Inflammatory macrophage (primary cell): ENCODE data around the gene LUM.
"Not testable (repeated sequence)": the region's sequence is repeated elsewhere in the genome, so short reads cannot be mapped to it uniquely, and the experiment has no call there.

Experiments used
- DNase-seq, 2 donors: peaks; one replicate each; pipeline ENCODE4 v3.0.0-alpha.2; 2020 to 2022

Gene LUM

DNA sequence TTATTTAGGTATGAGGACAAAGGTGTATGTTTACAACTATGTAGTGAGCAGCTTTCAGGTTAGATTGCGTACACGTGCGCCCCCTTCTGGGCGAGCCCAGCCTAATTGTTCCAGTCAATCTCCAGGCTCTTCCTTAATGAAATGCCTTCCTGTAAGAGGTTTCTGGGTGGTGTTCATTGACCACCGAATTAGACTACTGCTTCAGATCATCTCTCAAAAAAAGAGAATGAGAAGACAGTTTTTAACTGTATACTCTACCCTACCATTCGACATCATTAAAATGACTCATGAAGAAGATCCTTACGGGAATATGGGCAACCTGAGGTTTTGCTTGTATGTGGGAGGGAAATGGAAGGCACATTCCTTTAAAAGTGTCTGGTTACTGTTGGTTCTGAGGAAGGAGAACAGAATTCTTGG lies 2.1 kb downstream of the LUM start:
- peak; percentile 40 to 67 for DNase-seq

DNA sequence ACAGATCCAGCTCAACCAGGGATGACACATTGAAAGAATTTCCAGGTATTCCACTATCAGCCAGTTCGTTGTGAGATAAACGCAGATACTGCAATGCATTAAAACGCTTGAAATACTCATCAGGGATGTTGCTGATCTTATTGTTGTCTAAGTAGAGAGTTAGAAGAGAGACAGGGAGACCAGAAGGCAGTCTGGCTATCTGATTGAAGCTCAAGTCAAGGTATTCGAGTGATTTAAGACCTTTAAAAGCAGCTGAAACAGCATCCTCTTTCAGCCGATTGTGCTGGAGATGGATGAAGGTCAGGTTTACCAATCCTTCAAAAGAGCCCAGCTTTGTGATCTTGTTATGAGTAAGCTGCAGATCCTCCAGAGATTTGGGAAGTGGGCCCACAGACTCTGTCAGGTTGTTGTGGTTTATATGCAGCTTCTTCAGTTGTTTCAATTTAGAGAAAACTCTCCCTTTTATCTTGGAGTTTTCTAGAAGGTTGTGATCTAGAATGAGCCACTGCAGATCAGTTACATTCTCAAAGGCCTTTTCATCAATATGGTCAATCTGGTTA lies 3.0 kb downstream of the LUM start:
- no peak for DNase-seq

DNA sequence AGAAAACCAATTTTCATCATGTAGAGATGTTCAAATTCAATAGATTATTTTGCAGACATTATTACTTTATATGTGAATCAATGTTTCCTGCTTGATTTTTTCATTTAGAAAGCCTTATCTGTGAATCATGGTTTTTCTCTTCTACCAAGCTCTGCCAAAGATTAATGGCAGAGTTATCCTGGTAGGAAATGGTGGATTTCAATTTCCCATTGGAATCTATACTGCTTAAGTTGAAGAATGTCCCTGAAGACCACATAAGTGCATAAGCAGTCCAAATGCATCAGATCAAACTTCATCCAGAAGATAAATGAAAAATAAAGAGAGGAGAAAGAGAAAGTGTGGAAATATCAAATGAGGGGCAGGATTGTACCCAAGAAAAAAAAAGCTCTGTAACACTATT lies 5.0 kb downstream of the LUM start:
- DNase-seq = no peak

- no peak for DNase-seq
Observed at GRCh38 chr12:91105807-91106206, 5.5 kb downstream of the LUM start.

- DNase-seq = no peak
Observed at GRCh38 chr12:91104812-91105466, 6.4 kb downstream of the LUM start.

GRCh38 chr12:91103624-91104023 lies 7.7 kb downstream of the LUM start:
- no peak for DNase-seq

GRCh38 chr12:91103101-91103500 lies 8.2 kb downstream of the LUM start:
- DNase-seq = no peak

DNA sequence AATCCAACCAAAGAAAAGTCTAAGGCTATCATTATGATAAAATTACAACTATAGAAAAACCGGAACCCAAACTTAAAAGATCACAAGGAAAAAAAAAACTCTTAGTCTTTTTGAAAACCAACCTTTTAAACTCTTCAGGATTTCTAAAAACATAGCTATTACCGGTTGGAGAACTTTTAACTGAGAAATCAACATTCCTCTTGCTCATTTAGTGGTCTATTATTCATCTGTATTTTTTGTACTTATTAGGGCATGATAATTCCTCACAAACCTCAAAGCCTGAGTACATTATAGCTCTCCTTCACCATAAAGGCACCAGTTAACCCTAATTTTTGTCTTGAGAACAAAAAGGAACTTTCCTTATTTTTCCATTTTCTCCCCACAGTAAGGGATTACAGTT lies 10.4 kb downstream of the LUM start:
- no peak for DNase-seq

DNA sequence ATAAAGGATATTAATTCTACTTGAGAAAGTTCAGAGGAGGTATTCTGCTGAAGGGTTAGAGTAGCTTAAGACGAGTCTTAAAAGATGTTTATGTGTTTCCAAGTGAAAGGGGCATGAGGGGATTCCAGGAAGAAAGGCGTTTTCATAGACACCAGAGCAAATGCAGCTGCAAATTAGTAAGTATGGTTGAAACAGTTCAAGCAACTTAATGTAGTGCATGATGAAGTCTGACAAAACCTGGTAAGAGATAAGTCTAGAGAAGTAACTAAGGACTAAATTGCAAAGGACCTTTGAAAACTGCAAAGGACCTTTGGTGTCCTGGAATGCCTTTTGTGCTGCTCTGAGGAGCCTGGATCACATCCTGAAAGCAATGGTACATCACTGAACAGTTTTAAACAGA lies 11.5 kb downstream of the LUM start:
- no peak for DNase-seq

DNA sequence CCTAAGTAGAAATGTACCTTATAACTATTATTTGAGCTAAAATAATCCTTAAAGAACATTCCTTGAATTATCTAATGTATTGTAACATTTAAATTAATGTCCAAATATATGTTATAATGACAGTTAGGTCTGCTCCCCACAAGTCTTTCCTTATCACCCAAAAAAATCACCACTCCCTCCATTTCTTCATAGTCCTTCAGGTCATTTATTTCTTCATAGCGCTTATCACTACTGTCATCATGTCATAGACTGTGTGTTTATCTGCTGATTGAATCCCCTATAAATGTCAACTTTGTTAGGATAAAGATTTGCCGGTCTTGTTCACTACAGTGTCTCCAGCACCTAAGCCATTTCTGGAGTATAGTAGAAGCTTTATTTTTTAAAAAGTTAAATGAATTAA lies 12.0 kb downstream of the LUM start:
- no peak for DNase-seq

DNA sequence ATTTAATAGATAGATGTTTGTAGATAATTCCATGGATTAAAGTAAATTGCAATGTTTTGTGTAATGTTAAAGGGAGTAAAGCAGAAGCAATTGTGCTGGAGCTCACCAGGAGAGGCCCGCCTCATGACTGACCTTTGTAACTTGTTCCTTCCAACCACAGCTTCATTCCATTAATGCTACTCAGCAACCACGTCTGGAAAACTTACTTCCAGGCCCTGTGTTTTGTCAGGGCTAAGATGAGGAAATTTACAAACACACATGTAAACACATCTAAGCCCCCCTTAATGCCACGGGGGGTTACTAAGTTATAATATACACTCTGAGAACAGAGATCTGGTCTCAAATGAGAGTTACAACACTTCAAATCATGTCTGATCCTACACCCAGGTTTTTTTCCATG lies 12.4 kb downstream of the LUM start:
- peak in 1 of 2 donors; percentile 2 for DNase-seq

DNA sequence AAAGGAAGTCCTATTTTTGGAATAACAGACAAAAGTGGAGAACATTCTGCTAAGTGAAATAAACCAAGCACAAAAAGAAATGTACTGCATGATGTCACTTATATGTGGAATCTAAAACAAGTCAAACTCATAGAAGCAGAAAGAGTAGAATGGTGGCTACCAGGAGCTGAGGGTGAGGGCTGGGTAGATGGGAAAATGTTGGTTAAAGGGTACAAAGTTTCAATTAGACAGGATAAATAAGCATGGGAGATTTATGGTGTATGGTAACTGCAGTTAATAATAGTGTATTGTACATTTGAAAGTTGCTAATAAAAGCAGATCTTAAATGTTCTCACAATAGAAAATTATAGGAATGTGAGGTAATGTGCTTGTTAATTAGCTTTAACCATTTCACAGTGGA lies 12.8 kb downstream of the LUM start:
- DNase-seq = no peak

GRCh38 chr12:91094957-91095356 lies 16.3 kb downstream of the LUM start:
- DNase-seq = no peak

DNA sequence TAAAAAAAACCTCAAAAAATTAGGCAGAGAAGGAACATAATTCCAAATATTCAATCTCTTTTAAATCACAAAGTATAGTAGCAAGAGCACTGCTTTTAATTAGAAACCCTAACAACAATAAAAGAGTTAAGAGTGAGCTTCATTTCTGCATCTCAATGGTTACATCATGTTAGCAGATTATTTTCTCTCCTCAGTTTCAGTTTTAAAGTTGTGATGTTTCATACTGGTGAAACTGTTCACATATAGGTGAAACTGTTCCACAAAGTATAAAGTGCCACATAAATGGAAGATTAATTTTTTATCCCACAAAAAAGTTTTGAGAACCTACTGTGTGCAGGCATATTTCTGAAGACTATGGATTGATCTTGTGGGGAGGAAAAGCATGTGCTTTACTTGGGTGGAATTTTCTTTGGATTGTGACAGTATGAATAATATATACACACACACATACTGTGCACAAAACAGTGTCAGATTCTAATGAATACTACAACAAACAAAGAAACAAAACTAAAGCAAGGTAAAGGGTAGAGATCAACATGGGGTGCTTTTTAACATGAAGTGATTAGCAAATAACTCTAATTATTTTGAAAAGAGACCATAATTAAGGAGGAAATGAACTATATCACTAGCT lies 17.1 kb downstream of the LUM start:
- DNase-seq = no peak

DNA sequence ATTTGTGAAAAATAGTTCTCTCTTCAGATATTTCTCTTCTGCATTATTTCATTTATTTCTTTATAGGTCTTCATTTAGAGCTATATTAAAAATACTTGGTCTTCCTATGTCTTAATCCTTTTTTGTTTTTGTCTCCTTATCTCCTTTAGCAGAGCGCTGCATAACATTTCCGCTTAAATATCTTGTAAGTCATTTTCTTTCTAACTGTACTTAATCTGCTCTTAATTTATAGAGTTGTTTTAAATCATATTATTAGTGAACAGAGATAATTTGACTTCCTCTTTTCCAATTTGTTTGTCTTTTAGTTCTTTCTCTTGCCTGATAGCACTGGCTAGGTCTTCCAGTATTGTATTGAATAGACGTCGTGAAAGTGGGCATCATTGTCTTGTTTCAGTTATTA lies 18.0 kb downstream of the LUM start:
- DNase-seq = no peak

DNA sequence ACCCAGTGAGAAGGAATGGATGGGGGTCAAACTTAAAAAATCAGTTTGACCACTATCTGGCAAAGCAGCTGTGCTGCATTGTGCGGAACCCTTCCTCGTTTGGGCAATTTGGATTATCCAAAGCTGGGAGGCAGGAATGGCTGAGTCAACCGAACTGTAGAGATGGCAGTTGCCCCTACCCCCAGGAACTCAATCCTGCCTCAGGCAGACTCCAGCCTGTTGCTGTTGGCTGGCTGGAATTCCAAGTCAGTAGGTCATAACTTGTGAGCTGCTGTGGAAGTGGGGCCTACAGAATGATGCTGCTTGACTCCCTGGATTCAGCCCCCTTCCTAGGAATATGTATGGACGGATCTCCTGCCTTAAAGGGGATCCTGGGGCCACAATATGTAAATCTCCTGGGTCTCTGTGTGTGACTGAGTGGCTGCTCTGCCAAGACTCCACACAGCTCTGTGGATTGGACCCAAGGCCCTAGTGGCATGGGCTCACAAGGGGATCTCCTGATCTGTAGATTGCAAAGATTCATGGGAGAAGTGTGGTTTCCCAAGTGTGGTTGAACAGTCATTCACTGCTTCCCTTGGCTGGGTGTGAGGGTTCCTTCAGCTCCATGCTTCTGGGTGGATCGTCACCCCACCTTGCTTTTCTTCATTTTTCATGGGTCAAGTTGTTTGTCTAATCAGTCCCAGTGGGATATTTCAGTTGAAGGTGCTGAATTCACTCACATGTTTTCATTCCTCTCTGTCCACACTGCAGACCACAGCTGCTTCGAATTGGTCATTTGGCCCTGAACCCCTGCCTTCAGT lies 19.2 kb downstream of the LUM start:
- no peak for DNase-seq

- not testable (repeated sequence) for DNase-seq
Observed at GRCh38 chr12:91089953-91090352, 21.3 kb downstream of the LUM start.

DNA sequence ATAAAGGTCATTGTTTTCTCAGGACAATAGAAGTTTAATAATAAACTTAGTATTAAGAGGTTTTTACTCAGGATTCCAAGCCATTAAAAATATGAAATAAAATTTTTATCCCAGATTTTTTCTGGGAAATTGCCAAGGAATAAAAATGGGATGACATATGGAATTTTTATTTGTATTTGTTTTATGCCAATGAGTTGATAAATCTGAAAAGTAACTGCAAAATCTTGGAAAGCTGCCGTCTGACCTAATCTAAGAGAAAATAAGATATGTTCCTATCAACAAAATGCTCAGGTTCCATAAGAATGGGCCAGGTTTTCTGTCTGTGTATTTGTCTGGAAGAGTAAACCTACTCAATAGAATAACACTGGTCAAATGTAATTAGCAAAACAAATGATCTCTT lies 31.3 kb downstream of the LUM start:
- DNase-seq = no peak

DNA sequence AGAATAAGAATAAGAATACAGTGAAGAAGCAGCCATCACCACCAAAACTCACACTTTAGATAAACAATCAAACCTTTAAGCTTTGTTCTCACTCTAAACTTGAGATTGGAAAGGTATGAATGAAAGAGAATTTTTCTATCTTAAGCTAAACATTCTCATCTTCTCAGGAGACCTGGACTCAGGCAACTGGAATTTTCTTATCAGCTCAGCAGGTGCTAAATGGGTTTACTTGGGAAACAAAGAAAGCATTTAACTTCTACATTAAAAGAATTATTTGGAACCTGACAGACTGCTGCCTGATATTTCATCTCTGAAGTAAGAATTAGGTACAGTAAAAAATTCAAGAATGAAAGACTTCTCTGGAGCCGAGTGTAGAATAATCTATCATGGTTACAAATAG lies 32.8 kb downstream of the LUM start:
- no peak for DNase-seq

DNA sequence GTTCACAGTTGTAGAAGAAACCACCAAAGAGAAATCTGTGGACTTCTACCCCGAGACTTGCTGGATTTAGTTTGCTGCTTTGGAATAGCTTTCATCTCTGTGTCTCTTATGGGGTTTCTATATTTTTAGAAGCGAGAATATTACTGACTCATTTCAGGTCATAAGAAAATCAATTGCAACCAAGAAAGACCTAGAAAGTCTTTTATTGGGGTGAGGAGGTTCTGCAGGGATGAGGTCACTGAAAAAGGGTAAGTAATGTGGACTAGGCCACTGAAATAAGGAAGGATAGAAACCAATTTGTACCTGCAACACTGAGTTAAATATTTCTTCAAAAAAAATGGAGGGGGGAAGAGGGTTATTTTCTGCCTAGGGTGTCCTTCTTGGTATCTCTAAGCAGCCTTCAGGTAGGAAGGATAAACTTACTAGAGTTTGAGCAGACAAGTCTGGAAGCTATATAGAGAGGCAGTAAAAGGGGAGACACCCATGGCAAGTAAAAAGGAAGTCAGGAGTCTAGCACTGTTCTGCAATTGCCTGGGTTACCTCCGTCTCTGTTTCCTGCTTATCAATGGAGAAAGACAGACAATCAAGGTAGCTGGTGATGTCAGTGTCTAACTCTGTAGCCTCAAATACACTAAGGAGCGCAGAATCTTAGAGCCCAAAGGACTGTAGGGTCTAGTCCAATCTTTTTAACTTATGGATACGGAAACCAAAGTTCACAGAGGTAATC lies 33.9 kb downstream of the LUM start:
- DNase-seq = no peak

GRCh38 chr12:91074851-91075250 lies 36.4 kb downstream of the LUM start:
- DNase-seq = no peak

DNA sequence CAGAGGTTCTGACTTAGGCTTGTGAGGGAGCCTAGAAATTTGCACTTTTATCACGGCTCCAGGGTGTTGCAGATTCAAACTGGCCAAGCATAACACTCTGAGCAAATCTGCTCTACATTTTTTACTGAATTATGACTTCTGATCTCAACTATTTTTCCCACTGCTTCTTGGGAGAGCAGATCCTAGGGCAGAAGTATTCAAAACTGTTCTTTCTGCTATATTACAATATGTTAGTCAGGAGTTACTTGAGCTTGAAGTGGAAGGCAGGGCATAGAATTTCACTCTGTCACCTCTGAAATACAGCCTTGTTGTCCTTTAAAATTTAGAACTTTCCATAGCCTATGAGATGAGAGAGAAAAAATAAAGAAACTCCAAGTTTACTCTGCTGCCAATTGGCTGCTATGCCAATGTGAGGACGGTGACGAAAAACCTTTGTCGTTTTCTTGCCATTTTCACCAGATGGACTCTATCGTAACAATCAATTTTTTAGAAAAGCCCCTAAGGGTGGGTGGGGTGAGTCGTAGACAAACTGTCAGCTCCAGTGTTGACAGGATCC lies 37.1 kb downstream of the LUM start:
- DNase-seq = no peak

- no peak for DNase-seq
Observed at GRCh38 chr12:91073426-91073825, 37.9 kb downstream of the LUM start.
